Cardiac septum (tissue), 1 donor: ENCODE measurements around the gene NDUFB3. TPM values are rescaled to one million over a fixed set of nuclear protein-coding genes. Genes with fewer than 3 reads are reported as not detected.
"Not testable (repeated sequence)": the region's sequence is repeated elsewhere in the genome, so short reads cannot be mapped to it uniquely, and the experiment has no call there.

Source experiments
- DNase-seq: peaks from one replicate; pipeline ENCODE4 v3.0.0-alpha.2; 2020; ENCODE audit warnings: low spot score
- intact Hi-C: fragments of 100-400 bp; cut with DNase I; formaldehyde crosslinking; loops from one replicate; pipeline ENCODE4 v1.14.0; 2022
- long read RNA-seq: library from polyadenylated mRNA; unstranded; transcript quantifications from one replicate; pipeline ENCODE4 v2.0.0, GENCODE V29; 2021
- total RNA-seq: library from RNA; stranded (reverse); fragmentation: NEBNext Ultra II Directional; extraction: Animal tissue kit (Norgen Biotek cat#: 25700); gene quantifications from one replicate; pipeline ENCODE4 v1.2.1, GENCODE V29; 2021
- donor health status: DM: no; HTN: no; CAD: no.

Gene NDUFB3
- total RNA-seq = 278 TPM
- long read RNA-seq, transcript NDUFB3-201 (3 exons, 755 nt) = major isoform, 131 of 139 reads
- long read RNA-seq, partial matches to known transcripts = 4 of 139 reads
- long read RNA-seq, other reads (novel, unspliced or antisense) = 4 of 139 reads

GRCh38 chr2:201071479-201072200 lies at the start of gene NDUFB3, which contains the start of gene HYCC2:
Gene NDUFB3, plus strand, starts transcription at chr2:201072001. Its CDS starts 6,882 bp downstream, at chr2:201078883.
Gene HYCC2, minus strand, starts transcription at chr2:201071671. Its CDS starts 47,662 bp downstream, at chr2:201024009.
- peak; percentile 96 for DNase-seq
- intact Hi-C loops = loop anchor here (1.0 to 5.0 kb wide), 4 partner anchors 45 to 166 kb away; partner anchors contain the start of genes CFLAR and ORC2

GRCh38 chr2:201024518-201024917 lies 47.3 kb upstream of the NDUFB3 start:
- intact Hi-C loops = no loop called here
- no peak for DNase-seq

GRCh38 chr2:201034355-201034754 lies 37.4 kb upstream of the NDUFB3 start:
- intact Hi-C loops = not testable (repeated sequence)

GRCh38 chr2:201038361-201038760 lies 33.4 kb upstream of the NDUFB3 start:
- DNase-seq, intact Hi-C loops: not testable (repeated sequence)

More at GRCh38 chr2:201034355-201034754, 37.4 kb upstream of the NDUFB3 start:
- not testable (repeated sequence) for DNase-seq

GRCh38 chr2:201038855-201039254 lies 32.9 kb upstream of the NDUFB3 start:
- intact Hi-C loops = no loop called here

GRCh38 chr2:201040867-201041628 lies 30.8 kb upstream of the NDUFB3 start:
- no peak for DNase-seq
- intact Hi-C loops = no loop called here

More at GRCh38 chr2:201038855-201039254, 32.9 kb upstream of the NDUFB3 start:
- no peak for DNase-seq

GRCh38 chr2:201042451-201042850 lies 29.4 kb upstream of the NDUFB3 start:
- DNase-seq, intact Hi-C loops: not testable (repeated sequence)

- intact Hi-C loops, DNase-seq: not testable (repeated sequence)
Observed at GRCh38 chr2:201043050-201043449, 28.8 kb upstream of the NDUFB3 start.

GRCh38 chr2:201046881-201047280 lies 24.9 kb upstream of the NDUFB3 start:
- intact Hi-C loops = no loop called here
- DNase-seq = no peak

- intact Hi-C loops = no loop called here
- no peak for DNase-seq
Observed at GRCh38 chr2:201049455-201049854, 22.3 kb upstream of the NDUFB3 start.

GRCh38 chr2:201057087-201057521 lies 14.7 kb upstream of the NDUFB3 start:
- DNase-seq = no peak

GRCh38 chr2:201057715-201058248 lies 14.0 kb upstream of the NDUFB3 start:
- no peak for DNase-seq
- intact Hi-C loops = no loop called here

More at GRCh38 chr2:201057087-201057521, 14.7 kb upstream of the NDUFB3 start:
- intact Hi-C loops = no loop called here

- DNase-seq = no peak
- intact Hi-C loops = no loop called here
Observed at GRCh38 chr2:201058914-201059313, 12.9 kb upstream of the NDUFB3 start.

- intact Hi-C loops = no loop called here
- DNase-seq = no peak
Observed at GRCh38 chr2:201059961-201060755, 11.6 kb upstream of the NDUFB3 start.

GRCh38 chr2:201063516-201063915 lies 8.3 kb upstream of the NDUFB3 start:
- intact Hi-C loops, DNase-seq: not testable (repeated sequence)

- intact Hi-C loops = no loop called here
- DNase-seq = no peak
Observed at GRCh38 chr2:201064797-201065329, 6.9 kb upstream of the NDUFB3 start.

GRCh38 chr2:201070948-201071478 lies 788 bp upstream of the NDUFB3 start:
- no peak for DNase-seq
- intact Hi-C loops = loop anchor here (1.0 to 5.0 kb wide), 4 partner anchors 46 to 166 kb away; partner anchors contain the start of genes CFLAR and ORC2

GRCh38 chr2:201072201-201072530 lies 365 bp downstream of the NDUFB3 start:
- intact Hi-C loops = loop anchor here (5.0 kb wide), 1 partner anchor 85 kb away; no protein-coding TSS in a partner anchor
- no peak for DNase-seq
